Measurements from ENCODE around the gene ZFHX3. TPM values are rescaled to one million over a fixed set of nuclear protein-coding genes. Genes with fewer than 3 reads are reported as not detected.
A peak's percentile ranks its signal among the peaks of the same experiment; 100 is the strongest.
"Not testable (repeated sequence)": the region's sequence is repeated elsewhere in the genome, so short reads cannot be mapped to it uniquely, and the experiment has no call there.

Gene ZFHX3
- total and polyA plus RNA-seq, 8 donors, result 2.5 to 17.6 (median 9.9) TPM

DNA sequence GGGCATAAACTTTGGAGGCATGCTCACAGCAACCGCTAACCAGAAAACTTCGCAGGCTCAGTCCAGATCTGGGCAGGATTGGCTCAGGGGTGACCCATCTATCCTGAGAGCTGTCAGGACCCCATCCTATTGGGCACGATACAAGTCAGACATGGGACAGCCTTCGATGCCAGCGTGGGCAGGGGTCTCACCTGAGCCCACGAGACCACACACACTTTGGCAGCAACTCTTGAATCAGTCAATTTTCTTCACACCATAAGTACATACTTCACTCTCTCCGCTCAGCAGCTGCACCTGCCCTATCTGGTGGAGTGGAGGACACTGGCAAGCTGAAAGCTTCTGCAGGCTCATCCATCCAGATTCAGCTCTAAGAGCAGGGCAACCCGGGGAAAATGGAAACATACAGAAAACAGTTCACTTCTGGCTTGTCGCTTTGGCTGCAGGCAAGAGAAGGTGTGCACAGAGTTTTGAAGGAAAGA is 48.3 kb downstream of the ZFHX3 start:
- peaks cover 11 to 28% (median 21%) of the 10 kb centered on the region in 3 donors for H3K4me1 ChIP-seq
- TF ChIP-seq CTCF (IDR thresholded peaks at IDR 0.05), result no peak
- no peaks in the 10 kb centered on the region for H3K36me3 ChIP-seq
- intact Hi-C loops (cut with DNase I), result no loop called here
- peak in 1 of 4 donors; percentile 5 for ATAC-seq
- no peaks in the 10 kb centered on the region for H3K27me3 ChIP-seq
- peak overlapping the region; percentile 4 to 65 (median 36) for H3K27ac ChIP-seq
- no peak overlapping the region for H3K4me3 ChIP-seq
- H3K9me3 ChIP-seq, result no peaks in the 10 kb centered on the region
- FAIRE-seq, result no peak
- no peak for DNase-seq
- WGBS, 2 donors, result 67 to 81% methylated on average over 9 of the region's 9 CpGs

DNA sequence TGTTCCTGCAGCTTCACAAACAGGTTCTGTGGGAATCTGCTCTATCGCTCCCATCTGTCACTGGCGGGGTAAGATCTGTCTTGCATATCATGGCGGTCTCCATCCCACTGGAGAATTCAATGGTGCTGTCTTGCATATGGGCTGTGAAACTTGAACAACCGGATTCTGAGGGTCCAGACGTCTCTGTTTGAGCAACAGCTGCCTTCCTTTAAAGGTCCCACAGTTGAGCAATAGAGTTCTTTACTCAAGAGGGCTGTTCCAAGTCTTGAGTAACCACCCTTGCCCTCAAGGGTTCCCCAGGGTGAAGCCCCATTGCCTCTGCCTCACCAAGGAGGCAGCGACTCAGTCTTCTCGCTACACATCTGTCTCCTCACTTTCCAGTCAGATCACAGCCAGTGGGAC is 50.8 kb downstream of the ZFHX3 start:
- 54 to 56% methylated on average over 7 of the region's 7 CpGs for WGBS, 2 donors

GRCh38 chr16:72996291-72997062 is 51.5 kb downstream of the ZFHX3 start:
- whole genome bisulfite sequencing, 2 donors, result 30 to 33% methylated on average over 11 of the region's 11 CpGs
- Histone ChIP-seq H3K9me3 (no peaks in the 10 kb centered on the region), H3K4me1 (peaks cover 27 to 32% (median 30%) of the 10 kb centered on the region in 3 donors), H3K27ac (peak overlapping the region in 2 of 4 donors; percentile 40 to 47), H3K27me3 (no peaks in the 10 kb centered on the region), H3K36me3 (no peaks in the 10 kb centered on the region), H3K4me3 (no peak overlapping the region)
- peak; percentile 60 to 86 (median 82) for ATAC-seq
- peak in 4 of 6 donors; percentile 48 to 55 (median 52) for DNase-seq
- no peak for TF ChIP-seq CTCF (IDR thresholded peaks at IDR 0.05)
- no peak for FAIRE-seq
- intact Hi-C loops (cut with DNase I), result no loop called here

More for the DNA sequence above, 50.8 kb downstream of the ZFHX3 start:
- TF ChIP-seq CTCF (IDR thresholded peaks at IDR 0.05), result no peak
- FAIRE-seq, result no peak
- Histone ChIP-seq H3K9me3 (no peaks in the 10 kb centered on the region), H3K27ac (peak overlapping the region in 2 of 4 donors; percentile 40 to 47), H3K36me3 (no peaks in the 10 kb centered on the region), H3K27me3 (no peaks in the 10 kb centered on the region), H3K4me1 (peaks cover 24 to 32% (median 30%) of the 10 kb centered on the region in 3 donors), H3K4me3 (no peak overlapping the region)
- intact Hi-C loops (cut with DNase I), result no loop called here
- ATAC-seq, result peak; percentile 40 to 58 (median 51)
- DNase-seq, result peak in 2 of 6 donors; percentile 26 to 46

GRCh38 chr16:72995882-72996270 is 52.1 kb downstream of the ZFHX3 start:
- FAIRE-seq; H3K4me3 ChIP-seq; DNase-seq; H3K27me3 ChIP-seq; ATAC-seq; H3K9me3 ChIP-seq; intact Hi-C loops (cut with DNase I); H3K36me3 ChIP-seq: not testable (repeated sequence)
- 79 to 84% methylated on average over 9 of the region's 9 CpGs for WGBS, 2 donors
- H3K27ac ChIP-seq, result peak overlapping the region in 2 of 4 donors; percentile 40 to 47
- peaks cover 30 to 32% (median 30%) of the 10 kb centered on the region in 3 donors for H3K4me1 ChIP-seq

DNA sequence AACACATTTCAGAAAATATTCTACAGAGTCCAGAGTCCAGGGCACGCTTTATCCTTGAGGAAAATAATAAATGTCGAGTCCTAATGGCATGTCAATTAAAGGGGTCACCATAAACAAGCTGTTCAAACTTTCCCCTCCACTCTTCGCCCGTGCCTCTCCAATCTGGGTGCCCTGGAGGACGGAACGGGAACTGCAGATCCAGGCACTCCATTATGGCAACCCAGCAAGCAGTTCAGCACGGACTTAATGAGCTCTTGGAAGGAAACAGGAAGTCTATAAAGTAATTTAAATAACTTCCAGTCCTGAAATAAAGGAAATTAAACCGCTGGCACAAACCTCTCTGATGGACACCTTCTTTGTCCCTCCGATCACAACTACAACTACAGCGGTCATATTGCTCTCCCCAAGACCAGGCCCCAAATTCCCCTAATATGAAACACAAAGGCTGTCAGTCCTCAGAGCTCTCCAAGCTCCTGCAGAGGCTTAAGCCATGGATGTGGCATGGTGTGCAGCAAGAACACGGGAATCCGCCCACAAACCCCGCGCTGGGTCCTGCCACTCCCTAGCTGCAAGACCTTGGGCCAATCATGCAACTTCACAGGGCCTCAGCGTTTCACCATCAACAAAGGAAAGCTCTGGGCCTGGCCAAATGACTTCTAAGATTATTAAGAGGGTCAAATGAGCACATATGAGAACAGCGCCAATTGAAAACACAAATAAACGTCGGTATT is 52.6 kb downstream of the ZFHX3 start:
- peak in 1 of 4 donors; percentile 34 for TF ChIP-seq CTCF (IDR thresholded peaks at IDR 0.05)
- WGBS, 2 donors, result 82 to 85% methylated on average over 18 of the region's 18 CpGs
- H3K9me3 ChIP-seq, result no peaks in the 10 kb centered on the region
- FAIRE-seq, result no peak
- peaks cover 30 to 36% (median 35%) of the 10 kb centered on the region in 3 donors for H3K4me1 ChIP-seq
- H3K4me3 ChIP-seq, result no peak overlapping the region
- no peak for ATAC-seq
- intact Hi-C loops (cut with DNase I), result no loop called here
- peak overlapping the region in 1 of 4 donors; percentile 34 for H3K27ac ChIP-seq
- no peaks in the 10 kb centered on the region for H3K27me3 ChIP-seq
- no peak for DNase-seq
- H3K36me3 ChIP-seq, result no peaks in the 10 kb centered on the region
